ENCODE measurements around the gene CD300LF.

- TF ChIP-seq, protein P1, sequence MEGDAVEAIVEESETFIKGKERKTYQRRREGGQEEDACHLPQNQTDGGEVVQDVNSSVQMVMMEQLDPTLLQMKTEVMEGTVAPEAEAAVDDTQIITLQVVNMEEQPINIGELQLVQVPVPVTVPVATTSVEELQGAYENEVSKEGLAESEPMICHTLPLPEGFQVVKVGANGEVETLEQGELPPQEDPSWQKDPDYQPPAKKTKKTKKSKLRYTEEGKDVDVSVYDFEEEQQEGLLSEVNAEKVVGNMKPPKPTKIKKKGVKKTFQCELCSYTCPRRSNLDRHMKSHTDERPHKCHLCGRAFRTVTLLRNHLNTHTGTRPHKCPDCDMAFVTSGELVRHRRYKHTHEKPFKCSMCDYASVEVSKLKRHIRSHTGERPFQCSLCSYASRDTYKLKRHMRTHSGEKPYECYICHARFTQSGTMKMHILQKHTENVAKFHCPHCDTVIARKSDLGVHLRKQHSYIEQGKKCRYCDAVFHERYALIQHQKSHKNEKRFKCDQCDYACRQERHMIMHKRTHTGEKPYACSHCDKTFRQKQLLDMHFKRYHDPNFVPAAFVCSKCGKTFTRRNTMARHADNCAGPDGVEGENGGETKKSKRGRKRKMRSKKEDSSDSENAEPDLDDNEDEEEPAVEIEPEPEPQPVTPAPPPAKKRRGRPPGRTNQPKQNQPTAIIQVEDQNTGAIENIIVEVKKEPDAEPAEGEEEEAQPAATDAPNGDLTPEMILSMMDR (IDR thresholded peaks at IDR 0.05), result no peak
- TF ChIP-seq ZFX (IDR thresholded peaks at IDR 0.05; ENCODE audit: borderline replicate concordance), result no peak
These were observed 34.9 kb downstream of the CD300LF start for GRCh38 chr17:74677558-74678466.

Data from 22Rv1 (cell line).